Measurements from ENCODE around the gene RCOR1.
"Not testable (repeated sequence)": the region's sequence is repeated elsewhere in the genome, so short reads cannot be mapped to it uniquely, and the experiment has no call there.

Gene RCOR1

DNA sequence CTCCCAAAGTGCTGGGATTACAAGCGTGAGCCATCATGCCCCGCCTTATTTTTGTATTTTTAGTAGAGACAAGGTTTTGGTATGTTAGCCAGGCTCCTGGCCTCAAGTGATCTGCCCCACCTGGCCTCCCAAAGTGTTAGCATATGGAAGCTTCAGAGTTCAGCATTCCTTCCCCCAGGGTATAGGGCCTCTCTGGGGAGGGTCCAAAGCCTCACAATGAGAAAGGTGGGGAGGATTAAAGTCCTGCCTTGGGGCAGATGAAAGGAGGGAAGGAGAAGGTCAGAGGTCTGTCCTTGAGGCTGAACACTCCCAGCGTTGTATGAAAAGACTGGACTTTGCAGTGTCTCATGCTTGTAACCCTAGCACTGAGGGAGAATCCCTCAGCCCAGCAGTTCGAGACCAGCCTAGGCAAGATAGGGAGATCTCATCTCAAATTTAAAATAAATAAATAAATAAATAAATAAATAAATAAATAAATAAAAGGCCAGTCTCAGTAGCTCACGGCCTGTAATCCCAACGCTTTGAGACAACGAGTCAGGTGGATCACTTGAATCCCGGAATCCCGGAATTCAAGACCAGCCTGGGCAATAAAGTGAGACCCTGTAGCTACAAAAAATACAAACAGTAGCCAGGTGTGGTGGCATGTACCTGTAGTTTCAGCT lies 22.0 kb upstream of the RCOR1 start:
- in situ Hi-C loops (cut with MboI; ENCODE audit: low sequenced_read_pairs): no loop called here

- in situ Hi-C loops (cut with MboI; ENCODE audit: low sequenced_read_pairs): no loop called here
Observed at GRCh38 chr14:102571043-102571442, 21.4 kb upstream of the RCOR1 start.

- in situ Hi-C loops (cut with MboI; ENCODE audit: low sequenced_read_pairs): no loop called here
Observed at GRCh38 chr14:102571478-102572042, 20.9 kb upstream of the RCOR1 start.

GRCh38 chr14:102573161-102573560 lies 19.3 kb upstream of the RCOR1 start:
- in situ Hi-C loops (cut with MboI; ENCODE audit: low sequenced_read_pairs): not testable (repeated sequence)

- in situ Hi-C loops (cut with MboI; ENCODE audit: low sequenced_read_pairs): no loop called here
Observed at GRCh38 chr14:102573591-102574046, 18.8 kb upstream of the RCOR1 start.

GRCh38 chr14:102574281-102575159 lies 17.9 kb upstream of the RCOR1 start:
- in situ Hi-C loops (cut with MboI; ENCODE audit: low sequenced_read_pairs): no loop called here

GRCh38 chr14:102575160-102575845 lies 17.1 kb upstream of the RCOR1 start:
- in situ Hi-C loops (cut with MboI; ENCODE audit: low sequenced_read_pairs): no loop called here

GRCh38 chr14:102575846-102576428 lies 16.5 kb upstream of the RCOR1 start:
- in situ Hi-C loops (cut with MboI; ENCODE audit: low sequenced_read_pairs): not testable (repeated sequence)

- in situ Hi-C loops (cut with MboI; ENCODE audit: low sequenced_read_pairs): no loop called here
Observed at GRCh38 chr14:102578821-102579220, 13.6 kb upstream of the RCOR1 start.

DNA sequence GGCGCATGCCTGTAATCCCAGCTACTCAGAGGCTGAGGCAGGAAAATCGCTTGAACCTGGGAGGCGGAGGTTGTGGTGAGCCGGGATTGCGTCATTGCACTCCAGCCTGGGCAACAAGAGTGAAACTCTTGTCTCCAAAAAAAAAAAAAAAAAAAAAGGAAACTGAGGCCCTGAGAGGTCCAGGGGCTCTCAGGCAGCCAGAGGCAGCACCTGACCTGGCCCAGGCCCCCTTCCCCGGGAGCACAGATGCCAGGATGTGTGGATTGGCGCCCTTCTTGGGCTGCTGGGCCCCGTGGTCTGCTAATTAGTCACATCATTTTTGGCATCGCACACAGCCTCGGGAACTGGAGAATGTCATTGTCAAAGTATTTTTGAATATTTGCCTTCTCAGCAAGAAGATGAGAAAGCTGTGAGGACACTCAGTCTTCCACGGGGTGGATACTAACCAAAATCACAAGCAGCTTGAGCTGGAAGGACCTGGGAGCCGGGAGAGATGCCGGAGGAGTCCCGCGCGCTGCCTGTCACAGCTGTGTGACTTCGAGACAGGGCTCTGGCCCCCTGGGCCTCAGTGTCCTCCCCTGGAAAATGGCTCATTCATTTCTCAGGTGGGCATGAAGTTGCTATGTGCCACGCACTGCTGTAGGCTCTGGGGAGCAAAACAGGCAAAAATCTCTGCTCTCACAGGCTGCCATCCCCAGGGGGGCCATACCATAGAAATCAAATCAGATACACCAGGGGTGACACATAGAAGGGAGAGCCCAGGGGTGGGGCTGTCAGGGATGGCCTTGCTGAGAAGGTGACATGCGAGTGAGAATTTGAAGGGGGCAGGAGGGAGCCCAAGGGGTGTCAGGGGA lies 12.5 kb upstream of the RCOR1 start:
- in situ Hi-C loops (cut with MboI; ENCODE audit: low sequenced_read_pairs): no loop called here

- in situ Hi-C loops (cut with MboI; ENCODE audit: low sequenced_read_pairs): no loop called here
Observed at GRCh38 chr14:102580550-102581110, 11.8 kb upstream of the RCOR1 start.

DNA sequence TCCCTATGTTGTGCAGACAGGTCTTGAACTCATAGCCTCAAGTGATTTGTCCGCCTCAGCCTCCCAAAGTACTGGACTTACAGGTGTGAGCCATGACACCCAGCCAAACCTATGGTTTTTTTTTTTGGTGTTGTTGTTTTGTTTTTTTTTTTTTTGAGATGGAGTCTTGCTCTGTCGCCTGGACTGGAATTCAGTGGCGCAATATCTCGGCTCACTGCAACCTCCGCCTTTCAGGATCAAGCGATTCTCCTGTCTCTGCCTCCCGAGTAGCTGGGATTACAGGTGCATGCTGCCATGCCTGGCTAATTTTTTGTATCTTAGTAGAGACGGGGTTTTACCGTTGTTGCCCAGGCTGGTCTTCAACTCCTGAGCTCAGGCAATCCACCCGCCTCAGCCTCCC lies 11.3 kb upstream of the RCOR1 start:
- in situ Hi-C loops (cut with MboI; ENCODE audit: low sequenced_read_pairs): no loop called here

- in situ Hi-C loops (cut with MboI; ENCODE audit: low sequenced_read_pairs): no loop called here
Observed at GRCh38 chr14:102583726-102584125, 8.7 kb upstream of the RCOR1 start.

DNA sequence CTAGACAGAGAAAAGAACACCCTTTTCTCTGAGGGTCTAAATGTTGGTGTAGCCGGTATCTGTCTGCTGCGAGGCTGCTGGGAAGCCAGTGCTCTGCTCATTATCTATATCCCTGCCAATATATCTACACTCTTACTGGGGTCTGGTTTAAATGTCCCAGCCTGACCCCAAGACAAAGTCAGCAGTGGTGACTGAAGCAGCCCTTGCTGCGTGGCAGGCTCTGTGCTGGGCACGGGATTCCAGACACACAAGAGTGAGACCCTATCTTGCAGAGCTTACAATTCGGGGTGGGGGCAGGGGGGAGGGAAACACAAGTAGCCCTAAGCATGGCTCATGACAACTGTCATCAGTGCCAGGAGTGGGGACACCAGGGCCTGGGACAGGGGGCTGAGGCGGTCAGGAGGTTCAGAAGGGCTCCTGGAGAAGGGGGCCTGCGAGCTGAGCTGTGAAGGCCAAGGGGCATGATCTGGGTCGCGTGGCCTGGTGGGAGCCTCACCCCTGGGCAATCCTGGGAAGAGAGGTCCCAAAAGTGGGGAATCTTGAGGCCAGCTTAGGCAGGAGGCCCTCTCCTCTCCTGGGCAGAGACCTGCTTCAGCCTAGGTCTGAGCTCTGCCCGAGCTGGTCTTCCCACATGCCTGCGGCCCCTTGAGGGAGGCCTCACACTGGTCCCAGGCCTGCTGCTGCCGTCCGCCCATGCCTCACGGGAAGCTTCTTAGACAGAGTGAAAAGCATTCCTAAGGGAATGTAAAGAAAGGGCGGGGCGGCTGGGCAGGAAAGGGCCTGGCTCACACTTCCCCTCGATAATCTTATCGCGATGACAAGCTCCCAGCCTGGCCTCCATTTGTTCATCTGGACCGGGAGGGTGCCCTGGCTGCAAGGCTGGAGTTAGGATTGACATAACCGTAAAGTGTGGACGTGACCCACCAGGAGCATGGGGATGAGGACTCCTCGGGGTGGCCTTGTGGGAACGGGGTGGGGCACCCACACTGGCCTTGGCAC lies 7.3 kb upstream of the RCOR1 start:
- in situ Hi-C loops (cut with MboI; ENCODE audit: low sequenced_read_pairs): no loop called here

DNA sequence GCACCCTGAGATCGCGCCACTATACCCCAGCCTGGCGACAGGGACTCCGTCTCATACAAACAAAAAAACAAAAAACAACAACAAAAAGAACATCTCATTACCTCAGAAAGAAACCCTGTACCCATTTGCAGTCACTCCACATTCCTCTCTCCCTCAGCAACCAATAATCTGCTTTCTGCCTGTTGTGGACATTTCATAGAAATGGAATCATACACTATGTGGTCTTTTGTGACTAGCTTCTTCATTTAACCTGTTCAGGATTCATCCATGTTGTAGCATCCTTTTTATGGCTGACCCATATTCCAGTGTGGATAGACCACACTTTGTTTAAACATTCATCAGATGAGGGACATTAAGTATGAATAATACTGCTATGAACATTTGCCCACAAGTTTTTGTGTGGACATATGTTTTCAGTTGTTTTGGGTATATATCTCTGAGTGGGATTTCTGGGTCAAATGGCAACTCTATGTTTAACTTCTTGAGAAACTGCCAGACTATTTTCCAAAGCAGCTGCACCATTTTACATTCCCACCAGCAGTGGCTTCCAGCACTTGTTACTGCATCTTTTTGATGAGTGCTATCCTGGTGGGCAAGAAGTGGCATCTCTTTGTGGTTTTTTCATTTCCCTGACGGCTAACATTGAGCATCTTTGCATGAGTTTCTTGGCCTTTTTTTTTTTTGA lies 5.9 kb upstream of the RCOR1 start:
- in situ Hi-C loops (cut with MboI; ENCODE audit: low sequenced_read_pairs): no loop called here

GRCh38 chr14:102588821-102589220 lies 3.6 kb upstream of the RCOR1 start:
- in situ Hi-C loops (cut with MboI; ENCODE audit: low sequenced_read_pairs): no loop called here

- in situ Hi-C loops (cut with MboI; ENCODE audit: low sequenced_read_pairs): no loop called here
Observed at GRCh38 chr14:102589761-102590290, 2.6 kb upstream of the RCOR1 start.

GRCh38 chr14:102590667-102591099 lies 1.8 kb upstream of the RCOR1 start:
- in situ Hi-C loops (cut with MboI; ENCODE audit: low sequenced_read_pairs): no loop called here

All from HL-60/S4 (cell line).